H1 (cell line): ENCODE results near the gene PALM3. TPM values are rescaled to one million over a fixed set of nuclear protein-coding genes. Genes with fewer than 3 reads are reported as not detected.

Experiments
- BRCA1 ChIP-seq: IDR thresholded peaks from 2 replicates; pipeline ENCODE4 v1.6.1; 2012; ENCODE audit warnings: low read depth, low read length, improper control_type of control experiment
- GTF2F1 ChIP-seq: IDR thresholded peaks from 2 replicates; pipeline ENCODE4 v1.6.1; 2012; ENCODE audit warnings: low read depth, low read length, improper control_type of control experiment, borderline replicate concordance
- HDAC6 ChIP-seq: IDR thresholded peaks from one replicate; pipeline ENCODE4 v1.7.1; 2012; ENCODE audit warnings: low read depth, mild to moderate bottlenecking, inconsistent platforms, low read length, moderate library complexity
- JUN ChIP-seq: IDR thresholded peaks from 2 replicates; pipeline ENCODE4 v1.6.1; 2011; ENCODE audit warnings: low read depth, mild to moderate bottlenecking, improper control_type of control experiment, low read length
- JUND ChIP-seq: IDR thresholded peaks from 2 replicates; pipeline ENCODE4 v1.6.1; 2011; ENCODE audit warnings: mild to moderate bottlenecking, improper control_type of control experiment, low read length
- KDM1A ChIP-seq: fragments of 200-600, 300-600 bp; sonication (generic); IDR thresholded peaks from 2 replicates; pipeline ENCODE4 v1.7.1; 2016; ENCODE audit warnings: mild to moderate bottlenecking, low read length, borderline replicate concordance
- MAFK ChIP-seq: IDR thresholded peaks from 2 replicates; pipeline ENCODE4 v1.6.1; 2012; ENCODE audit warnings: low read depth, mild to moderate bottlenecking, improper control_type of control experiment, low read length
- RBBP5 ChIP-seq: IDR thresholded peaks from 2 replicates; pipeline ENCODE4 v1.7.1; 2012; ENCODE audit warnings: low read depth, mild to moderate bottlenecking, inconsistent platforms, low read length, moderate library complexity, borderline replicate concordance
- RFX5 ChIP-seq: IDR thresholded peaks from 2 replicates; pipeline ENCODE4 v1.6.1; 2011; ENCODE audit warnings: low read depth, low read length, improper control_type of control experiment, borderline replicate concordance
- SP2 ChIP-seq: IDR thresholded peaks from 2 replicates; pipeline ENCODE4 v1.6.1; 2012; ENCODE audit warnings: mild to moderate bottlenecking, low read length, inconsistent platforms
- SP4 ChIP-seq: IDR thresholded peaks from 2 replicates; pipeline ENCODE4 v1.6.1; 2012; ENCODE audit warnings: low read length, inconsistent platforms
- SUZ12 ChIP-seq: fragments of 200-600 bp; sonication (generic); IDR thresholded peaks from 2 replicates; pipeline ENCODE4 v1.6.1; 2012; ENCODE audit warnings: mild to moderate bottlenecking, inconsistent platforms, low read length, moderate library complexity, mixed read lengths
- TBP ChIP-seq: IDR thresholded peaks from 2 replicates; pipeline ENCODE4 v1.6.1; 2011; ENCODE audit warnings: low read depth, low read length, improper control_type of control experiment
- TEAD4 ChIP-seq: IDR thresholded peaks from 2 replicates; pipeline ENCODE4 v1.6.1; 2012; ENCODE audit warnings: low read depth, low read length, inconsistent platforms, mixed read lengths
- polyA plus RNA-seq, 7 experiments: library from polyadenylated mRNA; depleted of rRNA in 3 of 7; stranded (reverse) in 5 of 7; unstranded in 2 of 7; fragments of >200 nt in 5 of 7; fragments of 200-250 nt in 2 of 7; gene quantifications; 1 replicate in 5 of 7; 2 replicates in 1 of 7; 4 replicates in 1 of 7; pipeline versions ENCODE4 v1.2.1 to v1.2.3, GENCODE V29; 2011 to 2013; ENCODE audit warnings: missing spikeins in 2 of 7, mixed read lengths in 2 of 7
- total RNA-seq: library from RNA; stranded (reverse); fragmentation: NEBNext Ultra II Directional; extraction: Animal tissue kit (Norgen Biotek cat#: 25700); gene quantifications from 2 replicates; pipeline ENCODE4 v1.2.1, GENCODE V29; 2021
- TF ChIP-seq, protein P1 (sequence below): IDR thresholded peaks from 2 replicates; pipeline ENCODE4 v1.6.1; 2011; ENCODE audit warnings: low read length, improper control_type of control experiment
- TF ChIP-seq, protein P2 (sequence below): IDR thresholded peaks from 2 replicates; pipeline ENCODE4 v1.6.1; 2011; ENCODE audit warnings: low read depth, mild to moderate bottlenecking, low read length; ENCODE audit not compliant: insufficient read depth
- TF ChIP-seq, protein P3 (sequence below): IDR thresholded peaks from 2 replicates; pipeline ENCODE4 v1.6.1; 2012; ENCODE audit warnings: low read length, inconsistent platforms
- TF ChIP-seq, protein P4 (sequence below), 3 experiments: IDR thresholded peaks; 1 replicate in 2 of 3; 2 replicates in 1 of 3; pipeline versions ENCODE4 v1.5.1 to v1.6.1; 2011; ENCODE audit warnings: low read length in 3 of 3, mild to moderate bottlenecking in 3 of 3, inconsistent platforms in 2 of 3, low read depth in 1 of 3, moderate library complexity in 1 of 3; ENCODE audit not compliant: insufficient read depth in 1 of 3; ENCODE audit errors: control extremely low read depth in 1 of 3

PALM3 gene
- total and polyA plus RNA-seq, 2 of the 8 experiments (the other 6 are each of a cell fraction or from before 2014, with no cell fraction given), result 5.8 to 31.3 TPM

DNA sequence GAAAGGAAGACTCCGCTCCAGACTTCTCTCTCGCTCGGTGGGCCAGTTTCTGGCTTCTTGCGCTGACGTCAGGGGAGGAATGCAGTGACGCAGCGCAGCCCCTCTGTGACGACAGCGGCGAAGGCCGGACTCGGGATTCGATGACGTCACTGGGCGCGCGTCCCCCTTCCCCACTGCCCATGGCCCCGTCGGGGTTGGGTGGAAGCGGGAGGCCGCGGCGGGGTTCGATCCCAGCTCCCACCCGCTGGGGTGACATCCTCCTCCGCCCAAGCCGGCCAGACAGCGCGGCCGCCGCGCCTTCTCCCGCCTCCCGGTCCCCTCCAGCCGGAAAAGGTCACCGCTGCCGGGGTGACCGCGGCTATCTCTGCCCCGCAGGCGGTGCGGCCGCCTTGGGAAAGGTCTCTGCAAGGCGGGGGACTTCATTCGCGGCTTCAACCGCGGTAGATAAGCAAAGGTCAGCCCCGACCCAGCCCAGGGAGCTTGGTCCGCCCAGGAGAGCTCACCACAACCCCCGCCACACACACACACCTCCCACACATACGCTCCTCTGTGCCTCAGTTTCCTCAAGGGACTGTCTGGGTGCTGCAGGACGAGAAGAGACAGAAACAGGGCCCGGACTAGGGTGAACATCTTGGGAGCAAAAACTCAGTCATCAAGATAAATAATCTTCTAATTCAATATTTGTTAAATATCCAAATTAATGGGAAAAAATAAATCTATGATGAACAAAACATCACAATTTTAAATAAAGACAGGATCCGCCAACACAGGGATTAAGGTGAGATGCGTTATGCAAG is 54.9 kb downstream of the PALM3 start (continued):
- TF ChIP-seq, protein P1, sequence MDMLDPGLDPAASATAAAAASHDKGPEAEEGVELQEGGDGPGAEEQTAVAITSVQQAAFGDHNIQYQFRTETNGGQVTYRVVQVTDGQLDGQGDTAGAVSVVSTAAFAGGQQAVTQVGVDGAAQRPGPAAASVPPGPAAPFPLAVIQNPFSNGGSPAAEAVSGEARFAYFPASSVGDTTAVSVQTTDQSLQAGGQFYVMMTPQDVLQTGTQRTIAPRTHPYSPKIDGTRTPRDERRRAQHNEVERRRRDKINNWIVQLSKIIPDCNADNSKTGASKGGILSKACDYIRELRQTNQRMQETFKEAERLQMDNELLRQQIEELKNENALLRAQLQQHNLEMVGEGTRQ, result no peak
- peak; percentile 60; the same call in 1 of the 2 replicates for TF ChIP-seq BRCA1
- TF ChIP-seq, protein P2, sequence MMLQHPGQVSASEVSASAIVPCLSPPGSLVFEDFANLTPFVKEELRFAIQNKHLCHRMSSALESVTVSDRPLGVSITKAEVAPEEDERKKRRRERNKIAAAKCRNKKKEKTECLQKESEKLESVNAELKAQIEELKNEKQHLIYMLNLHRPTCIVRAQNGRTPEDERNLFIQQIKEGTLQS, result no peak
- peak; percentile 99 for TF ChIP-seq JUND
- TF ChIP-seq MAFK, result no peak
- no peak for TF ChIP-seq SP2
- peak; percentile 43; the same call in 1 of the 2 replicates for TF ChIP-seq KDM1A
- TF ChIP-seq JUN, result peak; percentile 88
- TF ChIP-seq, protein P3, sequence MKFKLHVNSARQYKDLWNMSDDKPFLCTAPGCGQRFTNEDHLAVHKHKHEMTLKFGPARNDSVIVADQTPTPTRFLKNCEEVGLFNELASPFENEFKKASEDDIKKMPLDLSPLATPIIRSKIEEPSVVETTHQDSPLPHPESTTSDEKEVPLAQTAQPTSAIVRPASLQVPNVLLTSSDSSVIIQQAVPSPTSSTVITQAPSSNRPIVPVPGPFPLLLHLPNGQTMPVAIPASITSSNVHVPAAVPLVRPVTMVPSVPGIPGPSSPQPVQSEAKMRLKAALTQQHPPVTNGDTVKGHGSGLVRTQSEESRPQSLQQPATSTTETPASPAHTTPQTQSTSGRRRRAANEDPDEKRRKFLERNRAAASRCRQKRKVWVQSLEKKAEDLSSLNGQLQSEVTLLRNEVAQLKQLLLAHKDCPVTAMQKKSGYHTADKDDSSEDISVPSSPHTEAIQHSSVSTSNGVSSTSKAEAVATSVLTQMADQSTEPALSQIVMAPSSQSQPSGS, result peak; percentile 99
- TF ChIP-seq SP4, result no peak; the same call in 1 of the 2 replicates
- peak; percentile 44; the same call in 1 of the 2 replicates for TF ChIP-seq TEAD4
- peak; percentile 72 for TF ChIP-seq RBBP5
- no peak for TF ChIP-seq RFX5
- TF ChIP-seq TBP, result peak; percentile 51; the same call in 1 of the 2 replicates
- no peak for TF ChIP-seq SUZ12
- TF ChIP-seq, protein P4, sequence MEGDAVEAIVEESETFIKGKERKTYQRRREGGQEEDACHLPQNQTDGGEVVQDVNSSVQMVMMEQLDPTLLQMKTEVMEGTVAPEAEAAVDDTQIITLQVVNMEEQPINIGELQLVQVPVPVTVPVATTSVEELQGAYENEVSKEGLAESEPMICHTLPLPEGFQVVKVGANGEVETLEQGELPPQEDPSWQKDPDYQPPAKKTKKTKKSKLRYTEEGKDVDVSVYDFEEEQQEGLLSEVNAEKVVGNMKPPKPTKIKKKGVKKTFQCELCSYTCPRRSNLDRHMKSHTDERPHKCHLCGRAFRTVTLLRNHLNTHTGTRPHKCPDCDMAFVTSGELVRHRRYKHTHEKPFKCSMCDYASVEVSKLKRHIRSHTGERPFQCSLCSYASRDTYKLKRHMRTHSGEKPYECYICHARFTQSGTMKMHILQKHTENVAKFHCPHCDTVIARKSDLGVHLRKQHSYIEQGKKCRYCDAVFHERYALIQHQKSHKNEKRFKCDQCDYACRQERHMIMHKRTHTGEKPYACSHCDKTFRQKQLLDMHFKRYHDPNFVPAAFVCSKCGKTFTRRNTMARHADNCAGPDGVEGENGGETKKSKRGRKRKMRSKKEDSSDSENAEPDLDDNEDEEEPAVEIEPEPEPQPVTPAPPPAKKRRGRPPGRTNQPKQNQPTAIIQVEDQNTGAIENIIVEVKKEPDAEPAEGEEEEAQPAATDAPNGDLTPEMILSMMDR (IDR thresholded peaks at IDR 0.05; ENCODE audit: control extremely low read depth in 1 of 3, insufficient read depth in 1 of 3, low read depth in 1 of 3, low read length in 3 of 3), result no peak
- no peak for TF ChIP-seq HDAC6
- 0 out of 2 replicates have a peak, but pooled peaks have one; percentile 15 for TF ChIP-seq GTF2F1
